Limb (tissue), 2 donors: Measurements from ENCODE around the gene PCSK5.

Experiments used
- DNase-seq, 2 donors: peaks; one replicate each; pipeline ENCODE4 v3.0.0-alpha.2; 2016; ENCODE audit errors: extremely low spot score in 2 of 2

The PCSK5 gene

DNA sequence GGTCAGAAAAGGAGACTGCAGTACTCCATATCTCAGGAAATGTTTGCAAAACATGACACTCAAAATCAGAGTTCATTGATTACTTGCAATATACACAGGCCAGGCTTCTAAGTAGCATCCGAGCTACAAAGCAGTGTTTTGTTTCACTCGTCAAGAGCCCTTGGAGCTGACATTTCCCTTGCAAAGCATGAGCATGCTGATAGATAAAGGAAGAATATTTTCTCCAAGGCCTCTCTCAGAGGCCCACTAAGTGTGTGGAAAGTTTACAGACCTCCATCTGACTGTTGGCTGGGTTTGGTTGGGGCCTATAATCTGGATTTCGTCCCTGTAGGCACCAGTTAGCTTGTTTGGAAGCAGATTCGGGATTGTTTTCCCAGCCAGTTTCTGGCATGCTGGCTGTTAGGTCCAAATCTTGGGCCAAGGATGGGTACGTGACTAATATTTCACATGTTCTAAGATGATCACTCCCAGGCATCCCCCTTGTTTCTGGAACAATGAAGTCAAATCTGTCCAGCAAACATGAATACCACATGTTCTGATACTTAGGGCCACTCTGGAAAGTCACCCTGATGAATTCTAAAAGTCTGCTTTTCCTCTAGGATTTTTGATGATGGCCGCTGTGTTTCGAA lies 342.5 kb downstream of the PCSK5 start:
- no peak for DNase-seq

DNA sequence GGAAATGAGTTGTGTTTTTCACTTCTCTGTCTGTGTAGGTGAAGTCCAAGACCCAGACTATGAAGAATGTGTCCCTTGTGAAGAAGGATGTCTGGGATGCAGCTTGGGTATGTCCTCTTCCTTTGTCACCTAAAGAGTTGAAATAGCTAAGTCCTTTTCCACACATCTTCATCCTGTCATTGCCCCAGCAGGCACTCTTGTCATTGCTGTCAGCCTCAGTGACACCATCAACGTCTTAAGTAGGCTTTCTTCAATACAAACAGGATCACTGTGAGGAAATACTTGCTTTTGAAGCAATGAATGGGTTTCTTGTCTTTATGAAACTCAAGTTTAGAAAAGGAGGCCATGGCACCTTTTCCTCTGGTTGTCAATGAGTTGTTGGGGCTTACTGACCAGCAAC lies 350.1 kb downstream of the PCSK5 start:
- no peak for DNase-seq

DNA sequence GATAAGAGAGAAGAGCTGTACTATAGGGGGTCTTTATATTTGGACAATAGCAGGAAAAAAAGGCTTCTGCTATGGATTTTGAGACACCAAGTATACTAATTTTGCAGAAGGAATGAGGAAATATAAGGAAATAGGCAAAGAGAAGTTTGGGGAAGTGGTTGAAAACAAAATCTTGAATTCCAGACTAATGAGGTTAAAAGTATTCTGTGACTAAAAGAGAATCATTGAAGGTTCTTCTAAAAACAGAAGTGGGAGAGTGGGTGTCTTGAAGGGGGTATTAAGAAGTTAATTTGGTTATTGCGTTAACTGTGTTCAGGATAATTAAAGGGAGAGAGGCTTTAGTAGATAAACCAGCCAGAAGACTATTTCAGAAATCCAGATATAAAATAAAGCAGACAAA lies 355.0 kb downstream of the PCSK5 start:
- no peak for DNase-seq

DNA sequence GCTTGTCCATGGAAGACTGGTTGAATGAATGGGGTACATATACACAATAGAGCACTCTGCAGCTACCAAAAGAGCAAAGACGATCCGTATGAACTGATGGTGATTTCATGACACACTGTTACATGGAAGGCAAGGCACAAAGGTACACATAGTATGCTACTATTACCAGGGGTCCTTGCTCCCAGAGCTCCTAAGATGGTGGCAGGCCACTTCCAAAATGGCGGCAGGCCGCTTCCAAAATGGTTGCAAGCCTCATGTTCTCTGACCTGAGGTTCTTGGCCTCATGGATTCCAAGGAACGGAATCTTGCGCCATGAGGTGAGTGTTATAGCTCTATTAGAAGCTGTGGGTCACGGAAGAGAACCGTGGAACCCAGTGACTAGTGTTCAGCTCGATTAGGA lies 356.2 kb downstream of the PCSK5 start:
- DNase-seq, result no peak

DNA sequence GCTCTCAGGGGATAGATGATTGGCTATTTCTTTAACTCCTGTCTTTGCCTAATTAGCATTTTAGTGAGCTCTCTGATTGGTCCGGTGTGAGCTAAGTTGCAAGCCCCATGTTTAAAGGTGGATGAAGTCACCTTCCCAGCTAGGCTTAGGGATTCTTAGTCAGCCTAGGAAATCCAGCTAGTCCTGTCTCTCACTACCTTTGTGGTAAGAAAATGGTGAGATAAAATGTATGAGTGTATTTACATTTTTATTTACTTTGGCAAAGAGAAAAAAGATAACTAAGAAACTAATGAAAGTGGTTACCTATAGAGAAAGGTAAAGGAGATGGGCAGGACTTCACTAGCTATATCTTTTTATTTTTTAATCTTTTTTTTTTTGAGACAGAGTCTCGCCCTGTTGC lies 357.0 kb downstream of the PCSK5 start:
- DNase-seq, result no peak

DNA sequence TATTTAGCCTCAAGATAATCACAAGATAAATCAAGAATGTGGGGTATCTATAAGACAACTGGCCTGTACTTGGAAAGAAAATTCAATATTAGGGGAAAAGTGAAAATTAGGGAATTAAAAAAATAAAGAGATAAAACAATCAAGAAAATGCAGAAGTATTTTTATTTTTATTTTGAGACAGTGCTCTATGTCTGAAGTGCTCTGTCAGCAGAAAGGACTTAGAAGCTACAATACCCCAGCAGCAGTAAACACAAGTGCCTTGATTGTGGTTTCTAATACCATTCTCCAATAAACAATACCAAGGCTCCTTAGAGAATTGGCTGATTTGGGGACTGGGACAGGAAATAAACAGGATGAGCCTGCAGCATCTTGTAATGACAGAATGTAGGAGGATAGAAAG lies 358.8 kb downstream of the PCSK5 start:
- DNase-seq, result no peak

DNA sequence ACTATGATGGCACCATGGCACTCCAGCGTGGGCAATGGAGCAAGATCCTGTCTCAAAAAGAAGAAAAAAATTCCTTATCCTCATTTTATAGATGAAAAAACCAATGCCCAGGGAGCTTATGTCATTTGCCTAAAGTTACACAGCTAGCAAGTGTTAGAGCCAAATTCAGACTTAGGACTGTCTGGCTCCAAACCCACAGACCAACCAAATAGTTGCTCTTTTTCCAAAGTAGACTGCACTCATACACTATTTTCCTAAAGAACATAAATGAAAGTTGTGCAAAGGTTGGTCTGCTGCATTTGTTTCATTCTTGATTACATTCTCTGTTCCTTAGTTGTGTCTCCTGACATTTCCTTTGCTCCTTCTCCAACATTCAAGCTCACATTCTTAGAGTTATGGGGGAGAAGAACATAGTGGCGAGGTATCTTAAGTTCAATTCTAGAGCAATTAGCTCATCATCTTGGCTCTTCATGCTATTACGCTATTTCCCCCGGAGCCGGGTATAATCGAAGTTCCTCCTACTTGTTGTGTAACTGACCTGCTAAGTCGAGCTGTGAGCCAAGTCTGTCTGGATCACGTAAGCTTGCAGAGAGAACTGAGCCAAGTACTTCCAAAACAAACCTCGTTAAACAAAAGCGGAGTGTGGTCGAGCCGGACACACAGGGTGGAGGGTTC lies 365.4 kb downstream of the PCSK5 start:
- peak; percentile 37 to 65 for DNase-seq

DNA sequence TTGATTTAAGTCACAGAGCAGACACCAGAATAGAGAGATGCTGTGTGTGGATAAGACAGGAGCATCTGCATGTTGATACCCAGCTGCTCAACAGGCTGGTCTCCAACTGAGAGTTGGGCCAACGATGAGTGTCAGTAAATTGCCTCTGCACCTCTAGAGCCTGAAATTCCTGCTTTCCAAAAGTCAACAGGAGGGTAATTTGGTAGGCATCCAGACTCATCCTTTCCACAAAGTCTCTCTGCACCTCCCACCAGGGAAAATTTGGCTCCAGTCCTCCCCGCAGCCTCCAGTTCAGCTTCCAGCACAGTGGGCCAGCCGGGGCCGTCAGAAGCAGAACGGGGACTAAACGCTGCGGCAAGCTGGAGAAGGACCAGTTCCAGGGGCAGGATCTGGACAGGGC lies 366.8 kb downstream of the PCSK5 start:
- DNase-seq, result no peak

DNA sequence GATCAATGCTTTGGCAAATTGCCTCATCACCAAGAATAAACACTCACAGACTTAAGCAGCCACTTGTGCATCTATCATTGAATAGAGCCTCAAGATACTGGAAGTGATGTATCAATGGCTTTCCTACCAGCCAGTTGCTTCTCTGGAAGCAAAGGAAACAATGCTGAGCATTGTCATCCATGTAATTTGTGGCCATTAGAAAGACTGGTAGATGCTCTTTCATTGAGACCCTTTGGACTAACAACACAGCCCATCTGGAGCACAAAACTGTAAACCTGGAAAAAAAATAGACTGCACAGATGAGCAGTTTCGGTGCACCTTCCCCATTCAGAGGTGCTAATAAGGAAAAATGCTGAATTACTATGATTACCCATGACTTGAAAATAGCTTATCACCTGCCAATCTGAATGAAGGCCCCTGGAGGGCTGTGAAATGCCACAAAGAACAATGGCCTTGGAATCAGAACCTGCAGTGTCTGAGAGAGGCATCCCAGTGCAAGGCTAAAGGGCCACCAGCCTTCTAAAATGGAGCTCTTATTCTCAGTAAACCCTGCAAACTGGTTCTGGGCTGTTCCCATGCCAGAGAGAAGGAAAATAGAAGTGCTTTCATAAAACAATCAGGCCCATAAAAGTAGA lies 376.3 kb downstream of the PCSK5 start:
- DNase-seq, result no peak

DNA sequence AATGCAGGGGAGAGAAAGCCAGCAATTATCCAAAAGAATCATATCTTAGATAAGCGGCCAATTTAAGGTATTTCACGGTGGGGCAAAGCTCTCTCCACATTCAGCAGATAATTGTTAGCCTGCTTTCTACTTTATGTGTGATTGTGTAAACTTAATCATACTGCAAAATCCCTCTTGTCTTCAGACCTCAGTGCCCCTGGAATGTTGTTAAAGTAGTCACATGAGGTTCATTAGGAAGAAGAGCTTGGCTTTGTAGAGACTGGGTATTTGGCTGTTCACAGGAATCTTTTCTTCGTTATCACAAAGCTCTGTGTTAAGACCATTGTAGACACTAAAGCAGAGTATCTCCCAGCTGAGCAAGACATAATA lies 376.8 kb downstream of the PCSK5 start:
- no peak for DNase-seq

DNA sequence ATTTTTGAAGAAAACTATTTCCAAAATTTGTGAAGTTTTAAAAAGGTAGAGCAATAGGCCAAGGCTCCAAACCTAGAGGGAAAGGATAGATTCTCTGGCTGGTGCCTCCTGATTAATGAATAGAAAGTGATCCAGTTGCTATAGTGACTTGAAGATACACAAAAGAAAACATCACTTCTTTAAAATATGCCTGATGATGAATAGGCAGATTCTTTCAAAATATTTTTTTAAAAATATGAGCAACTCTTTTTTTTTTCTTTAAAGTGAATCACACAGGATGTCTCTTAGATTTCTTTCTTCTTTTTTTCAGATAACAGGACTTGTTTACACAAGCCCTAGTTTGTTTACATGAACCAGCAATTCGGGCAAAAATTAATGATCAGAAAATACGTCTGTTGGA lies 379.3 kb downstream of the PCSK5 start:
- peak in 1 of 2 donors; percentile 27 for DNase-seq

DNA sequence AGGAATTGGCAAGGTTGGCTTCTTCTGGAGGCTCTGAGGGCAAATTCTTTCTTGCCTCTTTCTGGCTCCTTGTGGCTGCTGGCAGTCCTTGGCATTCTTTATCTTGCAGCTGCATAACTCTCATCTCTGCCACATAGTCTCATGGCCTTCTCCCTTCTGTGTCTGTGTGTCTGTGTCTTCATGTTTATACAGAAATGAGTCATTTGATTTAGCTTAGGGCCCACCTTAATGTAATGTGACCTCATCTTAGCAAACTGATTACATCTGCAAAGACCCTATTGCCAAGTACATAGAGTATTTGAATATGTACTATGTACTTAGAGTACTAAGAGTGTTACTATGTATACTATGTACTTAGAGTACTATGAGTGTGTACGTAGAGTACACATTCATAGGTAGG lies 381.3 kb downstream of the PCSK5 start:
- DNase-seq, result no peak

DNA sequence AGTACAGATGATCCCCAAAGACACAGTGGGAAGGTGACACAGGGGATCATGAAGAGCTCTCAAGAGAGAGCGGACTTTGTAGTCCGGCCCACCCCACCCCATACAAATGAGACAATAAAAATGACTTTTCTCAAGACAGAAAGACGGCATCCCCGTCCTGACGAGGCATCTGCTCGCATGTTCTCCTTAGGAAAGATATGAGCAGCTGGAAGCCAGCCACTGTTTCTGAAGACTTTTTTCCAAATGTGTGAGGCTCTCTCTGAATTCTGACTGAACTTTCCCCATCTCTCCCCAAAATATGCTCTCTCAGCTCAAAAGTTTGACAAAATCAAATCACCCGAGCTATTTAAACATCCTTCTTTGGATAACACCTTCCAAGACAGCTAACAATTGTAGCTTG lies 398.6 kb downstream of the PCSK5 start:
- no peak for DNase-seq

DNA sequence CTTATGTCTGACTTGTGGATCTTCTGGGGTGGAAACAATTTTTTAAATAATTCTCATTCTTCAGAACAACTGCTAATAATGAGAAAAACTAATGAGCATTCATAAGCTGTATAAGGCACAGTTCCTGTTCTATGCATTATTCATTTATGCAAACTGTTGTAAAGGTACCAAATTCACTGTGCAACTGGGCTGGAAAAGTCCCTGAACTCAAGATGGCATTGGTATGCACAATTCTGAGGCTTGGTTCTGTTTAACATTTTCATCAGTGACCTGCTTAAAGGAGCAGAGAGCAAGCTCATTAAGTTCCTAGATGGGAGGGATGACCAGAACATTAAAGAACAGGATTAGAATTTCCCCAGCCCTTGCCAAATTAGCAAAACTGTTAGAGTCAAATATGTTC lies 399.2 kb downstream of the PCSK5 start:
- no peak for DNase-seq

DNA sequence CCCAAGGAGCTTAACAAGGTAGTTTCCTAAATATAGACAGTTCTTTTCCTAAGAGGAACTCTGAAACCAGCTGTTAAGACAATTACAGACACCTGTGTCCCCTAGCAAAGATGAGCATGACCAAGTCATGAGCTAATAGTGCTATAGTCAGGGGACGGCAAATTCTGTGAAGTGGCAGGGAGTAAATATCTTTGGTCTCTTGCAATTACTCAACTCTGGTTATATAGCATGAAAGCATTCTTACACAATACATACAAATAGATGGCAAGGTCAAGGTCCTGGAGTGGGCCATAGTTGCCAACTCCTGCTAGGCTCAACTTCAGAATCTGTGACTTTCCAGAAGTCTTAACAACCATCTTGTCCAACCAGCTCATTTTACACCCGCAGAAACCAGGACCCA lies 400.1 kb downstream of the PCSK5 start:
- no peak for DNase-seq

DNA sequence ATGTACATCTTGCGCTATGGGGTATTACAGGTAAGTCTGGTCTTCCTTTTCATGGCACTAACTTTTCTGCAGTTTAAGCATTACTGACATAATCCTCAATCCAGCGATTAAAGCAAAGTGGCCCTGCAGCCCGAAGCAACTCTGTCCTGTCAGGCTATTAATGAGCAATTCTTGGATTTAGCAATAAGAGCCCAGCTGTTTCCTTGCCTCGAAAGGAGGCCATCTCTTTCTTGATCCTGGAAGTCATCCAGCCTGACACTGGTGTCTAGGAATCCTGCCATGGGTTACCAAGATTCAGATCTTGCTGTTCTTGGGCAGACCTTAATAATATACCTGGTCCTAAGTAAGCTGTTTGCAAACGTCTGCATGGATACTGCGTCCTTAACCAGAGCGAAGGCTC lies 401.8 kb downstream of the PCSK5 start:
- no peak for DNase-seq

DNA sequence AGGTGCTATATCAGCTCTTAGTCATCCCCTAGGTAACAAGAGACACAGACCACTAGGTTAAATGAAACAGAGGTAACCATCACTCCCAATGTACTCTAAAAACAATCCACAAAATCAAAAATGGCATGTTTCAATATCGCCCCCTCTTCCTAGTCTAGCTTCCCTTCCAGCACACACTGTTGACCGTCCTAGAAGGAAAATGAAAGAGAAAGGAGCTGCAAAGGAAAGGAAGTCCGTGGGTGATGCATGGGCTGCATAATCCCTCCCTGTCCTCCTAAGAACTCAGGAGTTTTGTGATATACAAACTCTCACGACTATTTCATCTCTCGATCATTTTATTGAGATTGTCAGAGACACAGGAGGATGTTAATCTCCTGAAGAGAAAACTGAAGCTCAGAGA lies 402.2 kb downstream of the PCSK5 start:
- no peak for DNase-seq

DNA sequence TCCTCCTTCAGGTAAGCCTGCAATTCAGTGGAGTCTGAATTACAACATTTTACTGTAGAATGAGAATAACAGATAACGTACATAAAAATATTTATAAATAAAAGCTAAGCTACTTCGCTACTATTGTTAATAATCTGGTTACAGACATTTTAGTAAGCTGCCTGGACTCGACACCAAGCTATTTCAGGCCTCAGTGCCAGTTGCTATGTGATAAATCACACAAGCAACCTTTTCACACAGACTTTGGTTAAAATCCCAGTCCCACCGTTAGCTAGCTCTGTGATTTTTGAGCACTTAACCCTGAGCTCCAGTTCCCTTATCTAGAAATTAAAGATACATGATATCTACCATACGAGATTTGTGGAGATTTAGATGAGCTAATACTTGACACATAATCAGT lies 403.8 kb downstream of the PCSK5 start:
- no peak for DNase-seq

DNA sequence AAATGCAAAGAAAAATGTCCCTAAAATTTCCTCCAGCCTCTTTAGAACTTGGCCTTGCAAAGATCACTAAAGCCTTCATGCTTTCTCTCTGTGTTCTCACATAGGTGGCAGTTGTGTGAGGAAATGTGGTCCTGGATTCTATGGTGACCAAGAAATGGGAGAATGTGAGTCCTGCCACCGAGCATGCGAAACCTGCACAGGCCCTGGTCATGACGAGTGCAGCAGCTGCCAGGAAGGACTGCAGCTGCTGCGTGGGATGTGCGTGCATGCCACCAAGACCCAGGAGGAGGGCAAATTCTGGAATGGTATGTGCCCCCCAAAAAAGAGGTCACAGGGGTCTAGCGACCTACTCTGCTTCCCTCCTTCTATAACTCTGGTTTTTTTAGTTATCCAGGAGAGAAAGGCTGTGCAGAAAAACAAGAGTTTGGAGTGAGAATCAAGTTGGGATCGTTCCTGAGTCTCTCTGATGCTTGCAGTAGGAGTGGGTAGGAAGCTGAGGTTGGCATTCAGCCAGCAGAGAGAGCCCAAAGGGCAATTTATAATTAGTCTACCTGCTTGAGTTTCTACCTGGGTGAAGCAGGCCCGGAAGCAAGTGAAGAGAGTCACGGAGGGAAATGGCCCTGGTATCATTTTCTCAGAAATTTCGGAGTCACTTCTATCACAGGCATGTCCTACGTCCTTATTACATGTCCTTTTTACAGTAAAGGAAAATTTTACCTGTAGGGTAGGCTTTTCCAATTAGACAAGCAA lies 406.3 kb downstream of the PCSK5 start:
- no peak for DNase-seq

DNA sequence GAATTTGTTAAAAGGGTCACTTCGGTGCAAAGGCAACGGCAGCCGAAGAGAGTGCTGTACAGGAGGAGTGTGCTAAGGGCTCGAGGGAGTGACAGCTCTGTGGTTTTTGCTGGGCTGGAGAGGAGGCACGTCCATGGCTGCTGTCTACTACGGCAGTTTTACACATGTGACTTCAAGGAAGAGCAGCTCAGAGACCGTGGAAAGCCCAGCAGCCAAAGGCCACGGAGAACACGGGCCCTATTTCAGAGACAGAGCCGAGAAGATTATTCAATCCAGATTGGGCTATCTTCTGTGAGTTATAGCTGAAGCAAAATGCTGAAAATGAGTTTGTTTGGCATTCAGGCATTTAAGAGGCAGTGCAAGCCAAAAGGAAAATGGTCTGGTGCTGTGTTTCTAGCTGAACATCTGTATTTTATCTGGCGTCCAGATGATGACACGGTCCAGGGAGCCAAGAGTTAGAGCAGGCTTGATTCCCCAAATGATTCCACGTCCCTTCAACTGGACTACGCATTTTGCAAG lies 407.3 kb downstream of the PCSK5 start:
- peak; percentile 51 to 65 for DNase-seq

DNA sequence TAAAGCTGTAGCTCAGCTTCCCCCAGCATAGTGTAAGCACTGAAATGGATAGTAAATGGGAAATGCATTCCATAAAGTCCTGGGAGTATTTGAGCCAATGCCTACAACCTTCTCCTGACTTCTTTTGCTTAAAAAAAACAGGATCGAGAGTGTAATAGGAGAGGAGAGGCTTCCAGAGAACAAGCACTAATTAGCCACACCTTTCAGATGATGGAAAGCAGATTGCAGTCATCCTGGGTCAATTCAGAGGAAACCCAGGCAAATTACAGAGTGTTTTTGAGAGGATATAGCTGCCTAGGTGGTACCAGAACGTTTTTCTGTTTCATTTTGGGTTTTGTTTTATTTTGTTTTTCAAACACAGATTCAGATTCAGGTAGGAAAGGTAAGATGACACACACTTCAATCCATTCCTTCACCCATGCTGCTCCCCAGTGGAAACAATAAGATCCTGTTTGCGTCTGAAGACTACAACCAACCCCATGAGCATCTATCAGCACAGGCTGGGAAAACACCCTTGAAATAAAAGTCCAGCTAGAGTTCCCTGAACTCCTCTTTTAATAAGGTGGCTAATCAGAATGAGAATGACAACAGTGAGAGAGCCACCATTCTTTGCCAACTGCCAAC lies 408.2 kb downstream of the PCSK5 start:
- peak in 1 of 2 donors; percentile 27 for DNase-seq

DNA sequence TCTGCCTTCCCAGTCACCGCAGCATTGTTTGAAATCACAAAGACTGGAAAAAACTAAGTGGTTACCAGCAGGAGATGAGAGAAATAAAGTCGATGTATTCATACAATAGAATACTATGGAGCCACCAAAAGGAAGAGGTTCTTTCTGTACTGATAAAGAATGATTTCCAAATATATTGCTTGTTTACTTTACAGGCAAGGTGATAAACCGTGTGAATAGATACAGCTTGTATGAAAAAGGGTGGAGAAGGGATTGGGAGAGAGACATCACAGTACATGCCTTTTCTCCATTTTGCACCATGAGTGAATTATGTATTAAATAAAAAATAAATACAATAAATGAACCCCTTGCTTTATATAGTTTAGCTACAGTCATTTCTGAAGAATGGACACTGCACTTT lies 412.1 kb downstream of the PCSK5 start:
- DNase-seq, result no peak
